Measurements from ENCODE around the gene KRT76. TPM values are rescaled to one million over a fixed set of nuclear protein-coding genes. Genes with fewer than 3 reads are reported as not detected.

KRT76 gene
- total and polyA plus RNA-seq, 7 donors, result not detected

GRCh38 chr12:52807544-52808470 is 30.7 kb upstream of the KRT76 start:
- intact Hi-C loops (cut with DNase I), result no loop called here
- Histone ChIP-seq H3K27me3 (ENCODE audit: insufficient read depth in 3 of 3, low read length in 2 of 3) (peaks cover 0 to 7% (median 0%) of the 10 kb centered on the region in 3 donors), H3K9me3 (no peaks in the 10 kb centered on the region), H3K36me3 (ENCODE audit: insufficient read depth in 1 of 2, low read depth in 1 of 2) (no peaks in the 10 kb centered on the region), H3K4me3 (no peak overlapping the region), H3K27ac (no peak overlapping the region), H3K4me1 (no peaks in the 10 kb centered on the region)
- TF ChIP-seq CTCF (IDR thresholded peaks at IDR 0.05), result no peak
- WGBS, 3 donors, result 80 to 82% (median 81%) methylated on average over 16 of the region's 16 CpGs
- ATAC-seq (no peak), DNase-seq (no peak)

- H3K4me3 ChIP-seq, result no peak overlapping the region
- no peaks in the 10 kb centered on the region for H3K4me1 ChIP-seq
- no peak overlapping the region for H3K27ac ChIP-seq
- ATAC-seq, result no peak
- H3K36me3 ChIP-seq (ENCODE audit: insufficient read depth in 1 of 2, low read depth in 1 of 2), result no peaks in the 10 kb centered on the region
- TF ChIP-seq CTCF (IDR thresholded peaks at IDR 0.05), result no peak
- intact Hi-C loops (cut with DNase I), result no loop called here
- H3K27me3 ChIP-seq (ENCODE audit: insufficient read depth in 3 of 3, low read length in 2 of 3), result peaks cover 0 to 7% (median 0%) of the 10 kb centered on the region in 3 donors
- no peaks in the 10 kb centered on the region for H3K9me3 ChIP-seq
- 56 to 67% (median 57%) methylated on average over 11 of the region's 11 CpGs for WGBS, 3 donors
- DNase-seq, result no peak
These were observed 29.8 kb upstream of the KRT76 start for GRCh38 chr12:52806821-52807543.

- no peaks in the 10 kb centered on the region for H3K4me1 ChIP-seq
- 94 to 95% (median 95%) methylated on average over 3 of the region's 3 CpGs for WGBS, 3 donors
- H3K36me3 ChIP-seq (ENCODE audit: insufficient read depth in 1 of 2, low read depth in 1 of 2), result no peaks in the 10 kb centered on the region
- no peak for TF ChIP-seq CTCF (IDR thresholded peaks at IDR 0.05)
- no peak overlapping the region for H3K4me3 ChIP-seq
- ATAC-seq, result no peak
- H3K27me3 ChIP-seq (ENCODE audit: insufficient read depth in 3 of 3, low read length in 2 of 3), result peaks cover 0 to 7% (median 0%) of the 10 kb centered on the region in 3 donors
- no peak overlapping the region for H3K27ac ChIP-seq
- no peak for DNase-seq
- H3K9me3 ChIP-seq, result no peaks in the 10 kb centered on the region
- intact Hi-C loops (cut with DNase I), result no loop called here
These were observed 29.1 kb upstream of the KRT76 start for GRCh38 chr12:52806169-52806811.

GRCh38 chr12:52805739-52806138 is 28.6 kb upstream of the KRT76 start:
- ATAC-seq, result no peak
- no peak for DNase-seq
- Histone ChIP-seq H3K4me3 (no peak overlapping the region), H3K9me3 (no peaks in the 10 kb centered on the region), H3K4me1 (no peaks in the 10 kb centered on the region), H3K36me3 (ENCODE audit: insufficient read depth in 1 of 2, low read depth in 1 of 2) (no peaks in the 10 kb centered on the region), H3K27ac (no peak overlapping the region), H3K27me3 (ENCODE audit: insufficient read depth in 3 of 3, low read length in 2 of 3) (peaks cover 0 to 7% (median 0%) of the 10 kb centered on the region in 3 donors)
- TF ChIP-seq CTCF (IDR thresholded peaks at IDR 0.05), result no peak
- intact Hi-C loops (cut with DNase I), result no loop called here
- WGBS, 3 donors, result 77 to 93% (median 85%) methylated on average over 3 of the region's 3 CpGs
